Measurements from ENCODE around the gene TMEM95. TPM values are rescaled to one million over a fixed set of nuclear protein-coding genes. Genes with fewer than 3 reads are reported as not detected.
A peak's percentile ranks its signal among the peaks of the same experiment; 100 is the strongest.

Gene TMEM95
- total RNA-seq, 2 donors from 2014 or later, result not detected

DNA sequence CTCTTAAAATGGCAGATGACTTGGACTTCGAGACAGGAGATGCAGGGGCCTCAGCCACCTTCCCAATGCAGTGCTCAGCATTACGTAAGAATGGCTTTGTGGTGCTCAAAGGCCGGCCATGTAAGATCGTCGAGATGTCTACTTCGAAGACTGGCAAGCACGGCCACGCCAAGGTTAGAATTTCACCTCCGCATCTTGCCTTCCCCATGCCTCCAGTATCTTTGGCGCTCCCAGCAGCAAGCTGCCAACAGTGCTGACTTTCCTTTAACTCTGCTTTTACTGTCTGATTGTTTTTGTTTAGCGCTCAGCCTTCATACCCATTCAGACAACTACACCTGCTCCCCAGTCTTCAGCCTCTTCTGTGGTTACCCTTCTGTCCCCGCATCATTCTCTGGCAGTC is 45.3 kb upstream of the TMEM95 start:
- peaks cover 8 to 12% of the 10 kb centered on the region in 2 donors for H3K36me3 ChIP-seq
- intact Hi-C loops (cut with DNase I), result no loop called here
- 88% methylated on average over 12 of the region's 12 CpGs for WGBS
- H3K4me3 ChIP-seq, result no peak overlapping the region
- H3K27me3 ChIP-seq (replicated peaks; ENCODE audit: insufficient read depth), result no peaks in the 10 kb centered on the region
- H3K9me3 ChIP-seq, result no peaks in the 10 kb centered on the region
- peaks cover 12% of the 10 kb centered on the region for H3K4me1 ChIP-seq (replicated peaks)
- no peak for TF ChIP-seq POLR2A (IDR thresholded peaks at IDR 0.05)
- TF ChIP-seq CTCF (IDR thresholded peaks at IDR 0.05), result no peak
- TF ChIP-seq POLR2AphosphoS5 (IDR thresholded peaks at IDR 0.05), result no peak
- peak overlapping the region in 1 of 2 donors; percentile 99 for H3K27ac ChIP-seq
- DNase-seq (ENCODE audit: low spot score), result no peak

DNA sequence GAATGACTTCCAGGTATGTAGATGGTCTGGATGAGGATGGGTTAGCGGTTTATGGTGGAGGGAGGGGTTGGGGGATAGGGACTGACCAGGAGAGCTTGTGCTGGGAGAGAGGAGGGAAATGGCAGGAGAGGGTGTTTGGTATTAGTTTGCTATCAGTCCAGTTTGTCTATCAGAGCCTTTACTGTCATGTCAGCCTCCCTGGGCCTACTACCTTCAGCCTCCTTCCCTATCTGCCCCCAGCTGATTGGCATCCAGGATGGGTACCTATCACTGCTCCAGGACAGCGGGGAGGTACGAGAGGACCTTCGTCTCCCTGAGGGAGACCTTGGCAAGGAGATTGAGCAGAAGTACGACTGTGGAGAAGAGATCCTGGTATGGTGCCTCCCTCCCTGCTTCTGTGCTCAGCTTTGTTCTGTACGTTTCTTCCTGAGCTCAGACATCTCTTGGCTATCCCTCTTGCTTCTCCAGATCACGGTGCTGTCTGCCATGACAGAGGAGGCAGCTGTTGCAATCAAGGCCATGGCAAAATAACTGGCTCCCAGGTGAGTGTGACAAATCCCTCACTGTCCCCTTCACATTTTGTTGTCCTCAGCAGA is 43.7 kb upstream of the TMEM95 start:
- Histone ChIP-seq H3K9me3 (no peaks in the 10 kb centered on the region), H3K4me3 (no peak overlapping the region), H3K4me1 (replicated peaks) (peaks cover 17% of the 10 kb centered on the region), H3K27me3 (replicated peaks; ENCODE audit: insufficient read depth) (no peaks in the 10 kb centered on the region), H3K27ac (no peak overlapping the region), H3K36me3 (peaks cover 8 to 12% of the 10 kb centered on the region in 2 donors)
- intact Hi-C loops (cut with DNase I), result no loop called here
- WGBS, result 80% methylated on average over 7 of the region's 7 CpGs
- no peak for DNase-seq (ENCODE audit: low spot score)
- no peak for TF ChIP-seq CTCF (IDR thresholded peaks at IDR 0.05)
- no peak for TF ChIP-seq POLR2AphosphoS5 (IDR thresholded peaks at IDR 0.05)
- TF ChIP-seq POLR2A (IDR thresholded peaks at IDR 0.05), result no peak

GRCh38 chr17:7312432-7313087 is 42.4 kb upstream of the TMEM95 start:
- Histone ChIP-seq H3K36me3 (peaks cover 8 to 16% of the 10 kb centered on the region in 2 donors), H3K4me1 (replicated peaks) (peaks cover 17% of the 10 kb centered on the region)

DNA sequence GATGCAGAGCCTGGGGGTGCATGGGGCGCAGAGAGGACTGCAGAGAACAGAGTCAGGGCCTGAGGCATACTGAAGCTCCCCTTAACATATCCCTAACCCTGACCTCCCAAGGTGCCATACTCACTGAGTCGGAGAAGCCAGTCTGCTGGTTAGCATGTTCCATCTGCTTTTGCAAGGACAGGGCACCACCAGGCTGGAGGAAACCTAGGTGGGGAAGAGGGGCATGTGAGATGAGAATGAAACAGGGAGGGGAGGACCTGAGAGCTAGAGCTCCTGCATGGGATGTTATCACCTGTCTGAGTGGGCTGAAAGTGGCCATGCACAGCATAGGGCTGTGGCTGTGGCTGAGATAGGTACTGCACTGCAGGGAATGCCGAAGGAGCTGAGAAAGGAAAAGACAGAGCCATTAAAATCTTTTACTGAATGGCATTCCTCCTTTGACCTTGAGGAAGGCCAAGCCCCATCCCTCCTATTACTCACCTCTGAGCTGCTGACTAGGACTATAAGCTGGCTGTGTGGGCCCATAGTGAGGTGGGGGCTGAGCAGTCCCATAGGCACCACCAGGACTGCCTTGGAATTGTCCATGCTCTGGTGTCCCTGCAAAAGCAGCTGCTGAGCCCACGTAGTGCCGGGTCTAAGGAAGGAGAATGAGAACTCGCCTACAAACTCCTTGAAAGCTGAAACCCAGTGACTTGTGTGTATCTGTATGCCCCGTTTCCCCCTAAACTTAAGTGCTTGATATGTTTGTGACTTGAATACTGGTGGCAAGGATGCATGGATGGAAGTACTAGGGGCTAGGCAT is 41.7 kb upstream of the TMEM95 start:
- intact Hi-C loops (cut with DNase I), result no loop called here
- no peak for DNase-seq (ENCODE audit: low spot score)
- Histone ChIP-seq H3K36me3 (peaks cover 8 to 23% of the 10 kb centered on the region in 2 donors), H3K27me3 (replicated peaks; ENCODE audit: insufficient read depth) (no peaks in the 10 kb centered on the region), H3K9me3 (no peaks in the 10 kb centered on the region), H3K27ac (no peak overlapping the region), H3K4me3 (no peak overlapping the region), H3K4me1 (replicated peaks) (peaks cover 17% of the 10 kb centered on the region)
- 94% methylated on average over 7 of the region's 7 CpGs for WGBS
- TF ChIP-seq POLR2AphosphoS5 (IDR thresholded peaks at IDR 0.05) (no peak), CTCF (IDR thresholded peaks at IDR 0.05) (peak in 1 of 4 experiments; percentile 11)

More at GRCh38 chr17:7312432-7313087, 42.4 kb upstream of the TMEM95 start:
- TF ChIP-seq POLR2A (IDR thresholded peaks at IDR 0.05) (no peak), CTCF (IDR thresholded peaks at IDR 0.05) (no peak), POLR2AphosphoS5 (IDR thresholded peaks at IDR 0.05) (no peak)
- Histone ChIP-seq H3K27me3 (replicated peaks; ENCODE audit: insufficient read depth) (no peaks in the 10 kb centered on the region), H3K4me3 (no peak overlapping the region), H3K27ac (no peak overlapping the region), H3K9me3 (no peaks in the 10 kb centered on the region)
- no peak for DNase-seq (ENCODE audit: low spot score)
- intact Hi-C loops (cut with DNase I), result no loop called here
- WGBS, result 80% methylated on average over 7 of the region's 7 CpGs
